H9 (cell line): ENCODE results near the gene SDF2L1. TPM values are rescaled to one million over a fixed set of nuclear protein-coding genes. Genes with fewer than 3 reads are reported as not detected.

Experiments
- DNase-seq: peaks from one replicate; pipeline ENCODE4 v3.0.0-alpha.2; 2017
- H2AFZ ChIP-seq: one replicate; pipeline ENCODE4 v1.6.1; 2013; ENCODE audit warnings: mild to moderate bottlenecking, low read length, control low read depth, moderate library complexity
- H2AK5ac ChIP-seq: 2 replicates; pipeline ENCODE4 v1.6.1; 2013; ENCODE audit warnings: low read length, control low read depth, mixed read lengths; ENCODE audit not compliant: insufficient read length
- H2BK120ac ChIP-seq: one replicate; pipeline ENCODE4 v1.6.1; 2013; ENCODE audit warnings: low read depth, mild to moderate bottlenecking, low read length, control low read depth, inconsistent platforms; ENCODE audit not compliant: poor library complexity, severe bottlenecking
- H2BK12ac ChIP-seq: 2 replicates; pipeline ENCODE4 v1.6.1; 2013; ENCODE audit warnings: low read length, control low read depth, mixed read lengths, low read depth; ENCODE audit not compliant: insufficient read length
- H2BK15ac ChIP-seq: 2 replicates; pipeline ENCODE4 v1.6.1; 2013; ENCODE audit warnings: low read depth, low read length, control low read depth
- H2BK20ac ChIP-seq: one replicate; pipeline ENCODE4 v1.6.1; 2013; ENCODE audit warnings: low read depth, mild to moderate bottlenecking, low read length, control low read depth, inconsistent platforms; ENCODE audit not compliant: poor library complexity, severe bottlenecking
- H2BK5ac ChIP-seq: 2 replicates; pipeline ENCODE4 v1.6.1; 2013; ENCODE audit warnings: low read length, control low read depth, mixed read lengths; ENCODE audit not compliant: insufficient read length
- H3K14ac ChIP-seq: 2 replicates; pipeline ENCODE4 v1.6.1; 2013; ENCODE audit warnings: low read length, control low read depth; ENCODE audit not compliant: insufficient read depth
- H3K18ac ChIP-seq: 2 replicates; pipeline ENCODE4 v1.6.1; 2013; ENCODE audit warnings: low read depth, mild to moderate bottlenecking, mixed read lengths, low read length, control low read depth; ENCODE audit not compliant: insufficient read length
- H3K23ac ChIP-seq: 2 replicates; pipeline ENCODE4 v1.6.1; 2013; ENCODE audit warnings: low read length, control low read depth, mixed read lengths, low read depth; ENCODE audit not compliant: insufficient read length
- H3K23me2 ChIP-seq: 2 replicates; pipeline ENCODE4 v1.6.1; 2013; ENCODE audit warnings: low read depth, mild to moderate bottlenecking, mixed read lengths, low read length, control low read depth; ENCODE audit not compliant: insufficient read length, poor library complexity, severe bottlenecking
- H3K27ac ChIP-seq: 2 replicates; pipeline ENCODE4 v1.5.1; 2013; ENCODE audit warnings: low read length, control low read depth, mixed read lengths, low read depth; ENCODE audit not compliant: insufficient read length
- H3K27me3 ChIP-seq: 2 replicates; pipeline ENCODE4 v1.6.1; 2013; ENCODE audit warnings: low read length, control low read depth, inconsistent platforms; ENCODE audit not compliant: insufficient read depth
- H3K4ac ChIP-seq: 2 replicates; pipeline ENCODE4 v1.6.1; 2013; ENCODE audit warnings: low read depth, mild to moderate bottlenecking, control low read depth, inconsistent platforms, low read length, moderate library complexity
- H3K4me1 ChIP-seq: 2 replicates; pipeline ENCODE4 v1.6.1; 2013; ENCODE audit warnings: low read length, control low read depth, inconsistent platforms; ENCODE audit not compliant: insufficient read depth
- H3K4me2 ChIP-seq: 2 replicates; pipeline ENCODE4 v1.6.1; 2013; ENCODE audit warnings: low read length, control low read depth, mixed read lengths; ENCODE audit not compliant: insufficient read length, insufficient read depth
- H3K56ac ChIP-seq: 2 replicates; pipeline ENCODE4 v1.6.1; 2013; ENCODE audit warnings: low read depth, mild to moderate bottlenecking, mixed read lengths, low read length, control low read depth; ENCODE audit not compliant: insufficient read length
- H3K79me1 ChIP-seq: 2 replicates; pipeline ENCODE4 v1.6.1; 2013; ENCODE audit warnings: low read depth, mild to moderate bottlenecking, moderate library complexity, low read length, control low read depth, inconsistent platforms; ENCODE audit not compliant: insufficient read depth, poor library complexity, severe bottlenecking
- H3K79me2 ChIP-seq: 2 replicates; pipeline ENCODE4 v1.6.1; 2013; ENCODE audit warnings: low read length, control low read depth, inconsistent platforms; ENCODE audit not compliant: insufficient read depth
- H3K9ac ChIP-seq: 2 replicates; pipeline ENCODE4 v1.6.1; 2013; ENCODE audit warnings: low read length, control low read depth, mixed read lengths; ENCODE audit not compliant: insufficient read length; ENCODE audit errors: extremely low read depth
- H3K9me3 ChIP-seq: one replicate; pipeline ENCODE4 v1.6.1; 2013; ENCODE audit warnings: low read depth, low read length, inconsistent platforms; ENCODE audit not compliant: control insufficient read depth
- H3T11ph ChIP-seq: one replicate; pipeline ENCODE4 v1.6.1; 2013; ENCODE audit warnings: mild to moderate bottlenecking, low read length, control low read depth, inconsistent platforms
- H4K20me1 ChIP-seq: one replicate; pipeline ENCODE4 v1.6.1; 2013; ENCODE audit not compliant: control insufficient read depth, insufficient read length, insufficient read depth
- H4K5ac ChIP-seq: 2 replicates; pipeline ENCODE4 v1.6.1; 2013; ENCODE audit warnings: low read depth, mild to moderate bottlenecking, mixed read lengths, low read length, control low read depth; ENCODE audit not compliant: insufficient read length
- H4K8ac ChIP-seq: replicated peaks from 2 replicates; pipeline ENCODE4 v1.6.1; 2013; ENCODE audit warnings: low read length, control low read depth, mixed read lengths, low read depth; ENCODE audit not compliant: insufficient read length
- H4K91ac ChIP-seq: 2 replicates; pipeline ENCODE4 v1.6.1; 2013; ENCODE audit warnings: low read depth, mild to moderate bottlenecking, moderate library complexity, mixed read lengths, low read length, control low read depth; ENCODE audit not compliant: insufficient read length
- H3K27ac Mint-ChIP-seq, 3 experiments: 2 replicates in 2 of 3; 3 replicates in 1 of 3; pipeline ENCODE4 v1.8.0; 2020 to 2021; ENCODE audit warnings: mixed read lengths in 3 of 3, mild to moderate bottlenecking in 1 of 3, moderate library complexity in 1 of 3
- H3K27me3 Mint-ChIP-seq: 2 replicates; pipeline ENCODE4 v1.8.0; 2021; ENCODE audit warnings: low read depth, mild to moderate bottlenecking, moderate library complexity, mixed read lengths
- H3K36me3 Mint-ChIP-seq, 3 experiments: 2 replicates in 2 of 3; 3 replicates in 1 of 3; pipeline ENCODE4 v1.8.0; 2020 to 2021; ENCODE audit warnings: low read depth in 3 of 3, mixed read lengths in 3 of 3; ENCODE audit not compliant: insufficient read depth in 1 of 3
- H3K4me1 Mint-ChIP-seq, 2 experiments: 2 replicates each; pipeline ENCODE4 v1.8.0; 2020; ENCODE audit warnings: mixed read lengths in 2 of 2
- H3K4me3 Mint-ChIP-seq, 2 experiments: 2 replicates in 1 of 2; 3 replicates in 1 of 2; pipeline ENCODE4 v1.8.0; 2020 to 2021; ENCODE audit warnings: mild to moderate bottlenecking in 2 of 2, mixed read lengths in 2 of 2, moderate library complexity in 1 of 2
- H3K9me3 Mint-ChIP-seq, 2 experiments: 2 replicates in 1 of 2; 3 replicates in 1 of 2; pipeline ENCODE4 v1.8.0; 2020; ENCODE audit warnings: mild to moderate bottlenecking in 2 of 2, mixed read lengths in 2 of 2, moderate library complexity in 1 of 2
- WGBS: extraction: QIAGEN DNeasy Blood & Tissue Kit; methylation state at CpG from one replicate; pipeline ENCODE4 v1.1.7; 2013; ENCODE audit warnings: missing lambda C conversion rate, low lambda C conversion rate, mixed read lengths; ENCODE audit not compliant: insufficient read length; ENCODE audit errors: extremely low coverage; 5-methylcytosine and 5-hydroxymethylcytosine counted together
- total RNA-seq: library from RNA; stranded (reverse); gene quantifications from 2 replicates; pipeline ENCODE4 v1.2.1, GENCODE V29; 2021
- TF ChIP-seq, protein P1 (sequence below): fragments of 200-600 bp; sonication (generic); conservative IDR thresholded peaks from 3 replicates; pipeline ENCODE4 v1.8.0; 2021; ENCODE audit warnings: antibody characterized with exemption, mild to moderate bottlenecking

The SDF2L1 gene
- total RNA-seq, 1 experiment from 2014 or later: 36.0 TPM

DNA sequence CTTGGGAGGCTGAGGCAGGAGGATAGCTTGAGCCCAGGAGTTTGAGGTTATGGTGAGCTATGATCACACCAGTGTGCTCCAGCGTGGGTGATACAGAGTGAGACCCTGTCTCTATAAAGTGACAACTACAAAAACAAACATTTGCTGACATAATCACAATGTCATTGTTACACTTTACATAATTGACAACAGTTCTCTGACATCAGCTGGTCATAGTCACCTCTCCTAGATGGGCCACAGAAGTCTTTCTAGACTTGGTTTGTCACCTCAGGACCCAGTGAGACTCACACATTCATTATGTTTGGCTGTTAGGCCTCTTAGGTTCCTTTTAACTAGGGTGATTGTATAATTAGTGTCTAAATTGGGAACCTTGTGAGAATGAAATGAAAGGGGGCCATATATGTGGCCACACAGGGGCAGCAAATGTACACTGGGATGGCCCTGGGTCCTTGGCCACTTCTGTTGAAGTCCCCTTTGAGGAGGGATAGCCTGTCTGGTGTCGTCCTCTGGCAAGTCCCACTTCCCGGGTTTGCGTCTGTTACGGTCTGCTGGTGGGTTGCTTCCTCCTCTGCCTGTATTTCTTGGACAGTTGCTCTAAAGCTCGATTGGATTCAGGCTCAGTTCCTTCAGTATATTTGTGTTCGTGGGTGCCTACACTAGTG is 17.9 kb downstream of the SDF2L1 start:
- H3K14ac ChIP-seq: no peak overlapping the region
- H2AK5ac ChIP-seq: no peak overlapping the region
- no peak overlapping the region for H3T11ph ChIP-seq
- H4K5ac ChIP-seq: no peak overlapping the region
- no peak overlapping the region for H4K8ac ChIP-seq
- no peak overlapping the region for H2BK20ac ChIP-seq
- Mint-ChIP-seq H3K4me3 (no peak overlapping the region), H3K4me1 (peaks cover 11 to 13% of the 10 kb centered on the region in 2 experiments), H3K27me3 (peaks cover 21% of the 10 kb centered on the region), H3K36me3 (peaks cover 0 to 6% (median 0%) of the 10 kb centered on the region in 3 experiments; a peak in 1 of 7 replicates), H3K27ac (no peak overlapping the region), H3K9me3 (no peaks in the 10 kb centered on the region)
- H3K27ac ChIP-seq: no peak overlapping the region
- H3K9me3 ChIP-seq: no peaks in the 10 kb centered on the region
- H2BK120ac ChIP-seq: no peak overlapping the region
- H3K4me2 ChIP-seq: no peak overlapping the region
- no peak overlapping the region for H3K9ac ChIP-seq
- peaks cover 4% of the 10 kb centered on the region; the same call in 1 of the 2 replicates for H3K4me1 ChIP-seq
- no peaks in the 10 kb centered on the region for H4K20me1 ChIP-seq
- no peak overlapping the region for H3K23ac ChIP-seq
- TF ChIP-seq, protein P1, sequence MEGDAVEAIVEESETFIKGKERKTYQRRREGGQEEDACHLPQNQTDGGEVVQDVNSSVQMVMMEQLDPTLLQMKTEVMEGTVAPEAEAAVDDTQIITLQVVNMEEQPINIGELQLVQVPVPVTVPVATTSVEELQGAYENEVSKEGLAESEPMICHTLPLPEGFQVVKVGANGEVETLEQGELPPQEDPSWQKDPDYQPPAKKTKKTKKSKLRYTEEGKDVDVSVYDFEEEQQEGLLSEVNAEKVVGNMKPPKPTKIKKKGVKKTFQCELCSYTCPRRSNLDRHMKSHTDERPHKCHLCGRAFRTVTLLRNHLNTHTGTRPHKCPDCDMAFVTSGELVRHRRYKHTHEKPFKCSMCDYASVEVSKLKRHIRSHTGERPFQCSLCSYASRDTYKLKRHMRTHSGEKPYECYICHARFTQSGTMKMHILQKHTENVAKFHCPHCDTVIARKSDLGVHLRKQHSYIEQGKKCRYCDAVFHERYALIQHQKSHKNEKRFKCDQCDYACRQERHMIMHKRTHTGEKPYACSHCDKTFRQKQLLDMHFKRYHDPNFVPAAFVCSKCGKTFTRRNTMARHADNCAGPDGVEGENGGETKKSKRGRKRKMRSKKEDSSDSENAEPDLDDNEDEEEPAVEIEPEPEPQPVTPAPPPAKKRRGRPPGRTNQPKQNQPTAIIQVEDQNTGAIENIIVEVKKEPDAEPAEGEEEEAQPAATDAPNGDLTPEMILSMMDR: no peak
- H2AFZ ChIP-seq: no peak overlapping the region
- no peak overlapping the region for H2BK5ac ChIP-seq
- DNase-seq: no peak
- no peak overlapping the region for H3K4ac ChIP-seq
- no peak overlapping the region for H3K56ac ChIP-seq
- no CpG with 5 or more reads among the region's 7 CpGs for WGBS
- no peak overlapping the region for H2BK15ac ChIP-seq
- no peaks in the 10 kb centered on the region for H3K27me3 ChIP-seq
- peaks cover 6% of the 10 kb centered on the region for H3K23me2 ChIP-seq
- no peak overlapping the region for H3K18ac ChIP-seq
- H4K91ac ChIP-seq: no peak overlapping the region
- no peaks in the 10 kb centered on the region for H3K79me1 ChIP-seq
- no peaks in the 10 kb centered on the region for H3K79me2 ChIP-seq
- no peak overlapping the region for H2BK12ac ChIP-seq
